Activated naive CD4-positive, alpha-beta T cell treated with anti-CD3 and anti-CD28 coated beads, Interleukin-2, amount 50 U/mL, for 72 hours (primary cell): ENCODE results near the gene PKHD1. TPM values are rescaled to one million over a fixed set of nuclear protein-coding genes. Genes with fewer than 3 reads are reported as not detected.
A peak's percentile ranks its signal among the peaks of the same experiment; 100 is the strongest.
"Not testable (repeated sequence)": the region's sequence is repeated elsewhere in the genome, so short reads cannot be mapped to it uniquely, and the experiment has no call there.

Experiments
- ATAC-seq, 2 donors: fragments of 150-1000 bp; cut with Tn5 transposase; 2 replicates each; pipeline ENCODE4 v1.10.0; 2021; ENCODE audit warnings: mild to moderate bottlenecking in 2 of 2, moderate library complexity in 2 of 2
- DNase-seq, 2 donors: peaks; one replicate each; pipeline ENCODE4 v3.0.0; 2021 to 2022; ENCODE audit warnings: low spot score in 2 of 2
- H3K27ac Mint-ChIP-seq, 2 donors: one replicate each; pipeline ENCODE4 v1.8.0; 2022; ENCODE audit warnings: mild to moderate bottlenecking in 2 of 2, mixed read lengths in 2 of 2
- H3K36me3 Mint-ChIP-seq, 2 donors: one replicate each; pipeline ENCODE4 v1.8.0; 2022; ENCODE audit warnings: mixed read lengths in 2 of 2
- H3K9me3 Mint-ChIP-seq, 2 donors: one replicate each; pipeline ENCODE4 v1.8.0; 2022; ENCODE audit warnings: mixed read lengths in 2 of 2
- total RNA-seq, 2 donors: library from RNA; stranded (reverse); gene quantifications; one replicate each; pipeline ENCODE4 v1.2.3, GENCODE V29; 2022

PKHD1 gene
- total RNA-seq, 2 donors from 2014 or later, result not detected

- H3K9me3 Mint-ChIP-seq, result no peaks in the 10 kb centered on the region
- ATAC-seq (no peak), DNase-seq (no peak)
- H3K36me3 Mint-ChIP-seq, result no peaks in the 10 kb centered on the region
- no peak overlapping the region for H3K27ac Mint-ChIP-seq
Measured at GRCh38 chr6:51868591-51869355, 218.6 kb downstream of the PKHD1 start.

- H3K27ac Mint-ChIP-seq, result no peak overlapping the region
- no peak for ATAC-seq
Measured at GRCh38 chr6:51866867-51867266, 220.5 kb downstream of the PKHD1 start.

GRCh38 chr6:51865996-51866395, 221.4 kb downstream of the PKHD1 start:
- no peak overlapping the region for H3K27ac Mint-ChIP-seq
- ATAC-seq (no peak), DNase-seq (no peak)
- no peaks in the 10 kb centered on the region for H3K9me3 Mint-ChIP-seq
- H3K36me3 Mint-ChIP-seq, result no peaks in the 10 kb centered on the region

More at GRCh38 chr6:51866867-51867266, 220.5 kb downstream of the PKHD1 start:
- Mint-ChIP-seq H3K36me3 (no peaks in the 10 kb centered on the region), H3K9me3 (no peaks in the 10 kb centered on the region)
- DNase-seq, result no peak

- Mint-ChIP-seq H3K9me3 (no peaks in the 10 kb centered on the region), H3K27ac (no peak overlapping the region), H3K36me3 (no peaks in the 10 kb centered on the region)
- DNase-seq (no peak), ATAC-seq (no peak)
Measured at GRCh38 chr6:51865176-51865575, 222.2 kb downstream of the PKHD1 start.

GRCh38 chr6:51857134-51857533, 230.3 kb downstream of the PKHD1 start:
- DNase-seq (no peak), ATAC-seq (no peak)
- Mint-ChIP-seq H3K36me3 (no peaks in the 10 kb centered on the region), H3K9me3 (no peaks in the 10 kb centered on the region), H3K27ac (no peak overlapping the region)

GRCh38 chr6:51856508-51856907, 230.9 kb downstream of the PKHD1 start:
- no peak for DNase-seq
- no peaks in the 10 kb centered on the region for H3K9me3 Mint-ChIP-seq
- no peak overlapping the region for H3K27ac Mint-ChIP-seq
- no peak for ATAC-seq
- no peaks in the 10 kb centered on the region for H3K36me3 Mint-ChIP-seq

GRCh38 chr6:51855310-51856082, 231.9 kb downstream of the PKHD1 start:
- Mint-ChIP-seq H3K27ac (no peak overlapping the region), H3K9me3 (no peaks in the 10 kb centered on the region), H3K36me3 (no peaks in the 10 kb centered on the region)
- peak in 1 of 2 donors; percentile 29 for DNase-seq
- peak in 1 of 2 donors; percentile 52 for ATAC-seq

GRCh38 chr6:51854876-51855275, 232.5 kb downstream of the PKHD1 start:
- DNase-seq (no peak), ATAC-seq (no peak)
- no peaks in the 10 kb centered on the region for H3K9me3 Mint-ChIP-seq
- no peaks in the 10 kb centered on the region for H3K36me3 Mint-ChIP-seq
- H3K27ac Mint-ChIP-seq, result no peak overlapping the region

- no peak for ATAC-seq
- H3K27ac Mint-ChIP-seq, result no peak overlapping the region
Measured at GRCh38 chr6:51854347-51854746, 233.1 kb downstream of the PKHD1 start.

GRCh38 chr6:51853109-51853508, 234.3 kb downstream of the PKHD1 start:
- not testable (repeated sequence) for ATAC-seq, DNase-seq, H3K9me3 Mint-ChIP-seq, H3K27ac Mint-ChIP-seq, H3K36me3 Mint-ChIP-seq

More at GRCh38 chr6:51854347-51854746, 233.1 kb downstream of the PKHD1 start:
- Mint-ChIP-seq H3K36me3 (no peaks in the 10 kb centered on the region), H3K9me3 (no peaks in the 10 kb centered on the region)
- no peak for DNase-seq

GRCh38 chr6:51846531-51846930, 240.9 kb downstream of the PKHD1 start:
- peaks cover 0 to 3% of the 10 kb centered on the region in 2 donors for H3K9me3 Mint-ChIP-seq
- no peak for DNase-seq
- H3K27ac Mint-ChIP-seq, result no peak overlapping the region
- no peak for ATAC-seq
- H3K36me3 Mint-ChIP-seq, result no peaks in the 10 kb centered on the region

- Mint-ChIP-seq H3K9me3 (peaks cover 0 to 3% of the 10 kb centered on the region in 2 donors), H3K27ac (no peak overlapping the region), H3K36me3 (no peaks in the 10 kb centered on the region)
- no peak for ATAC-seq
- DNase-seq, result no peak
Measured at GRCh38 chr6:51844336-51844735, 243.1 kb downstream of the PKHD1 start.

GRCh38 chr6:51843456-51844056, 243.9 kb downstream of the PKHD1 start:
- Mint-ChIP-seq H3K9me3 (peaks cover 0 to 3% of the 10 kb centered on the region in 2 donors), H3K36me3 (no peaks in the 10 kb centered on the region), H3K27ac (no peak overlapping the region)
- DNase-seq, result no peak
- no peak for ATAC-seq

GRCh38 chr6:51842804-51843378, 244.5 kb downstream of the PKHD1 start:
- H3K9me3 Mint-ChIP-seq, result no peaks in the 10 kb centered on the region
- ATAC-seq, result no peak
- H3K36me3 Mint-ChIP-seq, result no peaks in the 10 kb centered on the region
- no peak overlapping the region for H3K27ac Mint-ChIP-seq
- no peak for DNase-seq

GRCh38 chr6:51842061-51842803, 245.2 kb downstream of the PKHD1 start:
- DNase-seq (no peak), ATAC-seq (no peak)
- no peak overlapping the region for H3K27ac Mint-ChIP-seq
- no peaks in the 10 kb centered on the region for H3K9me3 Mint-ChIP-seq
- H3K36me3 Mint-ChIP-seq, result no peaks in the 10 kb centered on the region

GRCh38 chr6:51841626-51842025, 245.8 kb downstream of the PKHD1 start:
- no peak for DNase-seq
- Mint-ChIP-seq H3K36me3 (no peaks in the 10 kb centered on the region), H3K9me3 (no peaks in the 10 kb centered on the region), H3K27ac (no peak overlapping the region)
- no peak for ATAC-seq
